ENCODE data around the gene SPATA21.

The SPATA21 gene

GRCh38 chr1:16380868-16381267 is 56.4 kb downstream of the SPATA21 start:
- H3K27ac ChIP-seq, result no peak overlapping the region
- TF ChIP-seq CTCF (IDR thresholded peaks at IDR 0.05) (no peak), ZFX (IDR thresholded peaks at IDR 0.05; ENCODE audit: borderline replicate concordance) (no peak)

- no peak overlapping the region for H3K27ac ChIP-seq
- no peak for TF ChIP-seq CTCF (IDR thresholded peaks at IDR 0.05)
- TF ChIP-seq ZFX (IDR thresholded peaks at IDR 0.05; ENCODE audit: borderline replicate concordance), result no peak
These were observed 58.8 kb downstream of the SPATA21 start for GRCh38 chr1:16378443-16378842.

- TF ChIP-seq ZFX (IDR thresholded peaks at IDR 0.05; ENCODE audit: borderline replicate concordance) (no peak), CTCF (IDR thresholded peaks at IDR 0.05) (no peak)
- H3K27ac ChIP-seq, result no peak overlapping the region
These were observed 60.3 kb downstream of the SPATA21 start for GRCh38 chr1:16376971-16377370.

GRCh38 chr1:16375521-16376340 is 61.5 kb downstream of the SPATA21 start:
- H3K27ac ChIP-seq, result no peak overlapping the region
- no peak for TF ChIP-seq ZFX (IDR thresholded peaks at IDR 0.05; ENCODE audit: borderline replicate concordance)
- no peak for TF ChIP-seq CTCF (IDR thresholded peaks at IDR 0.05)

- TF ChIP-seq CTCF (IDR thresholded peaks at IDR 0.05), result no peak
- TF ChIP-seq ZFX (IDR thresholded peaks at IDR 0.05; ENCODE audit: borderline replicate concordance), result no peak
- no peak overlapping the region for H3K27ac ChIP-seq
These were observed 63.0 kb downstream of the SPATA21 start for GRCh38 chr1:16374266-16374665.

GRCh38 chr1:16372535-16373285 is 64.5 kb downstream of the SPATA21 start:
- TF ChIP-seq ZFX (IDR thresholded peaks at IDR 0.05; ENCODE audit: borderline replicate concordance) (no peak), CTCF (IDR thresholded peaks at IDR 0.05) (no peak)
- no peak overlapping the region for H3K27ac ChIP-seq

GRCh38 chr1:16371725-16372124 is 65.5 kb downstream of the SPATA21 start:
- H3K27ac ChIP-seq, result no peak overlapping the region

More at GRCh38 chr1:16371725-16372124, 65.5 kb downstream of the SPATA21 start:
- no peak for TF ChIP-seq ZFX (IDR thresholded peaks at IDR 0.05; ENCODE audit: borderline replicate concordance)

Measured in 22Rv1 (cell line).